HCT116 (cell line): ENCODE data around the gene SLC5A10. TPM values are rescaled to one million over a fixed set of nuclear protein-coding genes. Genes with fewer than 3 reads are reported as not detected.

Source experiments
- ATAC-seq: fragments of 200-7000 bp; cut with Tn5 transposase; 2 replicates; pipeline ENCODE4 v1.9.1; 2020; ENCODE audit warnings: mild to moderate bottlenecking, moderate library complexity
- BruUV-seq: library from RNA; stranded (reverse); fragments of 400-500 nt; replicated peaks from 2 replicates; lab custom pipeline; 2021; lab: Mats Ljungman, UMichigan
- CTCF ChIA-PET: fragments of 300-600 bp; sonication (Branson Sonifier 250); formaldehyde crosslinking; loops from one replicate; lab custom pipeline; 2021; ENCODE audit warnings: antibody characterized with exemption; lab: Charles Lee
- POLR2A ChIA-PET: fragments of 300-600, 350-600 bp; sonication (Branson Sonifier 250); formaldehyde crosslinking; loops from one replicate; lab custom pipeline; 2021; ENCODE audit warnings: antibody characterized with exemption; lab: Charles Lee
- RAD21 ChIA-PET, 2 experiments: fragments of 300-600 bp; sonication (Branson Sonifier 250); formaldehyde crosslinking; loops; one replicate each; lab custom pipeline; 2023; ENCODE audit warnings: low total read pairs in 2 of 2; ENCODE audit not compliant: uncharacterized antibody in 2 of 2, unreplicated experiment in 2 of 2, low non-redundant PET in 1 of 2; lab: Charles Lee
- DNase-seq: peaks from one replicate; pipeline ENCODE4 v3.0.0-alpha.2; 2010; ENCODE audit warnings: low read depth, low spot score
- H2AFZ ChIP-seq: fragments of 200-600 bp; shearing (Covaris generic), sonication (generic); 2 replicates; pipeline ENCODE4 v1.6.1; 2017; ENCODE audit warnings: low read depth, mixed run types, mixed read lengths, antibody characterized with exemption, low read length; ENCODE audit not compliant: poor library complexity, severe bottlenecking
- H3K27ac ChIP-seq: 2 replicates; pipeline ENCODE4 v1.5.1; 2012; ENCODE audit warnings: low read depth, low read length
- H3K27me3 ChIP-seq: fragments of 200-600 bp; sonication (generic); 2 replicates; pipeline ENCODE4 v1.6.1; 2016; ENCODE audit warnings: mixed run types, low read length, mixed read lengths; ENCODE audit not compliant: insufficient read depth
- H3K36me3 ChIP-seq, 2 experiments: fragments of 200-500 bp in 1 of 2; fragments of 200-600 bp in 1 of 2; sonication (Bioruptor generic) in 1 of 2; sonication (generic) in 1 of 2; 2 replicates each; pipeline versions ENCODE4 v1.5.1 to v1.6.1; 2014 to 2016; ENCODE audit warnings: low read length in 2 of 2, inconsistent platforms in 1 of 2, mixed read lengths in 1 of 2, mixed run types in 1 of 2; ENCODE audit not compliant: insufficient read depth in 2 of 2, control insufficient read depth in 1 of 2
- H3K4me1 ChIP-seq, 2 experiments: fragments of 200-600 bp in 1 of 2; sonication (generic) in 1 of 2; 2 replicates each; pipeline versions ENCODE4 v1.5.1 to v1.6.1; 2012 to 2017; ENCODE audit warnings: low read length in 2 of 2, inconsistent platforms in 1 of 2, mild to moderate bottlenecking in 1 of 2, mixed read lengths in 1 of 2, mixed run types in 1 of 2, moderate library complexity in 1 of 2; ENCODE audit not compliant: insufficient read depth in 2 of 2, control insufficient read depth in 1 of 2
- H3K4me2 ChIP-seq: fragments of 200-600 bp; sonication (generic); 2 replicates; pipeline ENCODE4 v1.6.1; 2017; ENCODE audit warnings: mixed run types, low read length, mixed read lengths
- H3K4me3 ChIP-seq, 2 experiments: fragments of 200-600 bp in 1 of 2; sonication (generic) in 1 of 2; replicated peaks in 1 of 2; 2 replicates each; pipeline ENCODE4 v1.5.1; 2011 to 2016; ENCODE audit warnings: low read length in 2 of 2, control low read depth in 1 of 2, low read depth in 1 of 2, mild to moderate bottlenecking in 1 of 2, mixed read lengths in 1 of 2, mixed run types in 1 of 2
- H3K79me2 ChIP-seq: fragments of 200-600 bp; sonication (generic); 2 replicates; pipeline ENCODE4 v1.6.1; 2017; ENCODE audit warnings: mild to moderate bottlenecking, mixed run types, low read length, moderate library complexity, mixed read lengths; ENCODE audit not compliant: insufficient read depth
- H3K9ac ChIP-seq: fragments of 200-600 bp; sonication (generic); 2 replicates; pipeline ENCODE4 v1.6.1; 2016; ENCODE audit warnings: low read length, mixed read lengths
- H3K9me2 ChIP-seq: fragments of 200-600 bp; sonication (generic), shearing (Covaris generic); 2 replicates; pipeline ENCODE4 v1.6.1; 2017; ENCODE audit warnings: mixed run types, mild to moderate bottlenecking, moderate library complexity; ENCODE audit not compliant: insufficient read depth
- H3K9me3 ChIP-seq, 2 experiments: fragments of 200-500 bp in 1 of 2; fragments of 200-600 bp in 1 of 2; sonication (Bioruptor generic) in 1 of 2; sonication (generic) in 1 of 2; 2 replicates each; pipeline ENCODE4 v1.6.1; 2014 to 2017; ENCODE audit warnings: low read length in 2 of 2, mixed read lengths in 2 of 2, inconsistent platforms in 1 of 2, low read depth in 1 of 2, mild to moderate bottlenecking in 1 of 2, mixed run types in 1 of 2, moderate library complexity in 1 of 2; ENCODE audit not compliant: control insufficient read depth in 1 of 2, insufficient read depth in 1 of 2
- H4K20me1 ChIP-seq: fragments of 200-600 bp; sonication (generic), shearing (Covaris generic); 2 replicates; pipeline ENCODE4 v1.6.1; 2017; ENCODE audit warnings: mixed run types, mild to moderate bottlenecking, moderate library complexity; ENCODE audit not compliant: insufficient read depth
- ATF3 ChIP-seq: IDR thresholded peaks from 2 replicates; pipeline ENCODE4 v1.6.1; 2012
- CBX3 ChIP-seq: IDR thresholded peaks from 2 replicates; pipeline ENCODE4 v1.6.1; 2012; ENCODE audit warnings: low read depth
- CEBPB ChIP-seq: IDR thresholded peaks from 2 replicates; pipeline ENCODE4 v1.6.1; 2012; ENCODE audit warnings: low read depth
- CTCF ChIP-seq, 3 experiments: fragments of 200-600 bp in 1 of 3; sonication (generic) in 1 of 3; IDR thresholded peaks in 2 of 3; conservative IDR thresholded peaks in 1 of 3; 2 replicates each; pipeline ENCODE4 v1.5.1; 2012 to 2017; ENCODE audit warnings: low read depth in 2 of 3, low read length in 2 of 3, antibody characterized with exemption in 1 of 3, borderline replicate concordance in 1 of 3, control low read depth in 1 of 3, mild to moderate bottlenecking in 1 of 3, mixed read lengths in 1 of 3, mixed run types in 1 of 3, moderate library complexity in 1 of 3; ENCODE audit not compliant: insufficient read depth in 1 of 3
- EGR1 ChIP-seq: IDR thresholded peaks from 2 replicates; pipeline ENCODE4 v1.6.1; 2012; ENCODE audit warnings: low read depth
- ELF1 ChIP-seq: IDR thresholded peaks from 2 replicates; pipeline ENCODE4 v1.6.1; 2012; ENCODE audit warnings: low read depth, borderline replicate concordance
- EZH2phosphoT487 ChIP-seq: fragments of 200-600 bp; IDR thresholded peaks from 2 replicates; pipeline ENCODE4 v1.6.1; 2018; ENCODE audit warnings: antibody characterized with exemption, borderline replicate concordance
- JUND ChIP-seq: IDR thresholded peaks from 2 replicates; pipeline ENCODE4 v1.6.1; 2012
- POLR2A ChIP-seq: IDR thresholded peaks from 2 replicates; pipeline ENCODE4 v1.7.0; 2011; ENCODE audit warnings: borderline replicate concordance; ENCODE audit not compliant: insufficient read depth, insufficient read length; ENCODE audit errors: extremely low read depth
- POLR2AphosphoS5 ChIP-seq: IDR thresholded peaks from 2 replicates; pipeline ENCODE4 v1.6.1; 2011; ENCODE audit warnings: mild to moderate bottlenecking, low read depth, low read length, moderate library complexity
- RAD21 ChIP-seq: IDR thresholded peaks from 2 replicates; pipeline ENCODE4 v1.6.1; 2012; ENCODE audit warnings: low read depth, mild to moderate bottlenecking
- REST ChIP-seq: IDR thresholded peaks from 2 replicates; pipeline ENCODE4 v1.6.1; 2012; ENCODE audit warnings: low read depth
- SP1 ChIP-seq: IDR thresholded peaks from 2 replicates; pipeline ENCODE4 v1.6.1; 2012; ENCODE audit warnings: low read depth
- SRF ChIP-seq: IDR thresholded peaks from 2 replicates; pipeline ENCODE4 v1.6.1; 2012; ENCODE audit warnings: low read depth
- TCF7L2 ChIP-seq: IDR thresholded peaks from 2 replicates; pipeline ENCODE4 v1.7.0; 2011; ENCODE audit warnings: borderline replicate concordance, inconsistent platforms; ENCODE audit not compliant: insufficient read depth, insufficient read length; ENCODE audit errors: extremely low read depth
- YY1 ChIP-seq: IDR thresholded peaks from 2 replicates; pipeline ENCODE4 v1.6.1; 2011; ENCODE audit warnings: low read length, low read depth, moderate library complexity, mild to moderate bottlenecking; ENCODE audit not compliant: insufficient replicate concordance; ENCODE audit errors: extremely low read depth
- ZFX ChIP-seq: fragments of 450-650 bp; IDR thresholded peaks from 2 replicates; pipeline ENCODE4 v1.6.1; 2017
- ZNF274 ChIP-seq: fragments of 200-500 bp; sonication (Bioruptor generic); IDR thresholded peaks from 2 replicates; pipeline ENCODE4 v1.6.1; 2014; ENCODE audit warnings: mild to moderate bottlenecking, low read depth, low read length, inconsistent platforms
- intact Hi-C: fragments of 100-400 bp; cut with micrococcal nuclease; formaldehyde crosslinking; loops from 2 replicates; pipeline ENCODE4 v1.10.0; 2022
- total RNA-seq: library from RNA; stranded (reverse); gene quantifications from one replicate; pipeline ENCODE4 v1.2.1, GENCODE V29; 2021; ENCODE audit not compliant: unreplicated experiment

Gene SLC5A10
- total RNA-seq, 1 experiment from 2014 or later: not detected

DNA sequence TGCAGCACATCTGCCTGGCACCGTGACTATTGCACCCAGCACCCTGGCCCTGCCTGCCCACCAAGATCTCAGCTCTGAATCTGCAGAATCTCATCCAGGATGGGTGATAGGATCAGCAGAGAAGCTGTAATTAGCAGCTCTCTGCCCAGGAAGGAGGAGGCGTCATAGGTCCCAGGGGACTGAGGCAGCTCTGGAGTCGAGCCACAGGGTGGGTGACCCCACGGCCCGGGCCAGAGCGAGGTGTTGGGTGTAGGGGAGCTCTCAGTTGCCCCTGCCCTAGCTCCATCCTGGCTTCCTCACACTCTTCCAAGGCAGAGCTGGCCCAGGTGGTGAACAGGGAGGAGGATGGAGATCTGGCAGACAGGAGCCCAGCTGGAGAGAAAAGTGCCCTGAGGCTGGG, 70.8 kb downstream of the SLC5A10 start:
- Histone ChIP-seq H3K27me3 (no peaks in the 10 kb centered on the region), H4K20me1 (no peaks in the 10 kb centered on the region), H3K79me2 (no peaks in the 10 kb centered on the region), H3K4me3 (no peak overlapping the region), H3K9me2 (no peaks in the 10 kb centered on the region), H3K9ac (no peak overlapping the region), H3K27ac (no peak overlapping the region), H3K9me3 (no peaks in the 10 kb centered on the region), H3K4me2 (no peak overlapping the region), H2AFZ (no peak overlapping the region), H3K36me3 (no peaks in the 10 kb centered on the region), H3K4me1 (peaks cover 0 to 6% of the 10 kb centered on the region in 2 experiments; a peak in 1 of 4 replicates)
- ChIA-PET CTCF (interaction anchor here (0.6 to 0.9 kb wide), 2 partner anchors 62 to 1346 kb away, joined by 3 to 5 read pairs; no protein-coding TSS in a partner anchor), RAD21 (no interaction called here), POLR2A (no interaction called here)
- BruUV-seq: no TSS peak
- TF ChIP-seq ZFX: no peak
- TF ChIP-seq ELF1: no peak
- TF ChIP-seq CBX3: no peak
- TF ChIP-seq RAD21: no peak
- no peak for TF ChIP-seq EZH2phosphoT487
- no peak for TF ChIP-seq SRF
- no peak for TF ChIP-seq CTCF (IDR thresholded peaks at IDR 0.05 in 2 of 3, conservative IDR thresholded peaks at IDR 0.05 in 1 of 3; ENCODE audit: borderline replicate concordance in 1 of 3, insufficient read depth in 1 of 3, low read depth in 2 of 3, low read length in 2 of 3)
- no peak for TF ChIP-seq ATF3
- no peak for TF ChIP-seq SP1
- no peak for TF ChIP-seq ZNF274
- no peak for TF ChIP-seq EGR1
- TF ChIP-seq POLR2A: no peak
- TF ChIP-seq CEBPB: no peak
- TF ChIP-seq YY1: no peak
- TF ChIP-seq JUND: no peak
- TF ChIP-seq REST: no peak
- TF ChIP-seq POLR2AphosphoS5: no peak
- TF ChIP-seq TCF7L2: no peak
- ATAC-seq: no peak
- DNase-seq: no peak
- intact Hi-C loops: no loop called here
